OCI-LY7 (cell line): ENCODE data around the gene RBM19. TPM values are rescaled to one million over a fixed set of nuclear protein-coding genes. Genes with fewer than 3 reads are reported as not detected.

Experiments
- BruUV-seq: library from RNA; stranded (reverse); fragments of 400-500 nt; replicated peaks from 2 replicates; lab custom pipeline; 2021; lab: Mats Ljungman, UMichigan
- CTCF ChIA-PET: fragments of 300-600 bp; sonication (Branson Sonifier 250); formaldehyde crosslinking; loops from one replicate; lab custom pipeline; 2022; ENCODE audit warnings: antibody characterized with exemption; ENCODE audit not compliant: unreplicated experiment; lab: Charles Lee
- POLR2A ChIA-PET: fragments of 300-600 bp; sonication (Branson Sonifier 250); formaldehyde crosslinking; loops from one replicate; lab custom pipeline; 2022; ENCODE audit warnings: antibody characterized with exemption; lab: Charles Lee
- DNase-seq: peaks from one replicate; pipeline ENCODE4 v3.0.0-alpha.2; 2015; ENCODE audit warnings: low spot score
- H2AFZ ChIP-seq: fragments of 200-600 bp; sonication (generic), shearing (Covaris generic); 2 replicates; pipeline ENCODE4 v1.6.1; 2014; ENCODE audit warnings: mild to moderate bottlenecking, antibody characterized with exemption, low read length, moderate library complexity
- H3K27ac ChIP-seq: fragments of 200-600 bp; sonication (generic); 2 replicates; pipeline ENCODE4 v1.5.1; 2014; ENCODE audit warnings: mixed run types, low read depth, mild to moderate bottlenecking, moderate library complexity, low read length, inconsistent platforms; ENCODE audit not compliant: poor library complexity, severe bottlenecking
- H3K36me3 ChIP-seq: fragments of 200-600 bp; sonication (generic); 2 replicates; pipeline ENCODE4 v1.6.1; 2014; ENCODE audit warnings: mild to moderate bottlenecking, antibody characterized with exemption, low read length, moderate library complexity, mixed read lengths; ENCODE audit not compliant: insufficient read depth
- H3K4me1 ChIP-seq: fragments of 200-600 bp; sonication (generic); 2 replicates; pipeline ENCODE4 v1.5.1; 2014; ENCODE audit warnings: mild to moderate bottlenecking, low read length; ENCODE audit not compliant: insufficient read depth, poor library complexity, severe bottlenecking
- H3K4me2 ChIP-seq: fragments of 200-600 bp; sonication (generic); 2 replicates; pipeline ENCODE4 v1.6.1; 2014; ENCODE audit warnings: mild to moderate bottlenecking, low read length
- H3K4me3 ChIP-seq: fragments of 200-600 bp; sonication (generic); 2 replicates; pipeline ENCODE4 v1.5.1; 2014; ENCODE audit warnings: mild to moderate bottlenecking, low read depth, low read length; ENCODE audit not compliant: poor library complexity, severe bottlenecking
- H3K79me2 ChIP-seq: fragments of 200-600 bp; sonication (generic); 2 replicates; pipeline ENCODE4 v1.6.1; 2016; ENCODE audit warnings: low read depth, mild to moderate bottlenecking, low read length, moderate library complexity, mixed read lengths; ENCODE audit not compliant: insufficient read depth
- H3K9me2 ChIP-seq: fragments of 200-600 bp; sonication (generic); 2 replicates; pipeline ENCODE4 v1.6.1; 2016; ENCODE audit warnings: mild to moderate bottlenecking, low read length, mixed read lengths; ENCODE audit not compliant: insufficient read depth
- H3K9me3 ChIP-seq: fragments of 200-600 bp; sonication (generic); 2 replicates; pipeline ENCODE4 v1.6.1; 2014; ENCODE audit warnings: mild to moderate bottlenecking, mixed run types, low read length, mixed read lengths
- H4K20me1 ChIP-seq: fragments of 200-600 bp; sonication (generic); 2 replicates; pipeline ENCODE4 v1.6.1; 2014; ENCODE audit warnings: mild to moderate bottlenecking, antibody characterized with exemption, low read length, moderate library complexity, mixed read lengths; ENCODE audit not compliant: insufficient read depth
- CTCF ChIP-seq: fragments of 200-600 bp; sonication (generic); conservative IDR thresholded peaks from 2 replicates; pipeline ENCODE4 v1.5.1; 2014; ENCODE audit warnings: mild to moderate bottlenecking, antibody characterized with exemption, low read length, moderate library complexity, mixed read lengths
- EZH2phosphoT487 ChIP-seq: fragments of 200-600 bp; sonication (generic); IDR thresholded peaks from 2 replicates; pipeline ENCODE4 v1.6.1; 2018; ENCODE audit warnings: low read depth, borderline replicate concordance, mild to moderate bottlenecking, mixed run types, antibody characterized with exemption, low read length, moderate library complexity, mixed read lengths
- intact Hi-C: fragments of 100-400 bp; cut with micrococcal nuclease; formaldehyde crosslinking; loops from one replicate; pipeline ENCODE4 v1.10.0; 2022; ENCODE audit not compliant: unreplicated experiment
- total RNA-seq, 2 experiments: library from RNA; depleted of rRNA in 1 of 2; stranded (reverse); fragments of >200 nt in 1 of 2; shearing (Covaris generic) in 1 of 2; gene quantifications; 2 replicates each; pipeline ENCODE4 v1.2.3, GENCODE V29; 2014 to 2022

RBM19 gene
- total RNA-seq, 2 experiments from 2014 or later: 37.8 to 46.2 TPM

GRCh38 chr12:113909776-113910420 lies 56.2 kb downstream of the RBM19 start:
- H3K36me3 ChIP-seq: peaks cover 21% of the 10 kb centered on the region
- no peaks in the 10 kb centered on the region for H4K20me1 ChIP-seq
- ChIA-PET POLR2A (interaction anchor here (1.0 kb wide), 1 partner anchor 21 kb away, joined by 3 read pairs; no protein-coding TSS in a partner anchor), CTCF (no interaction called here)
- H3K4me3 ChIP-seq: no peak overlapping the region
- H3K27ac ChIP-seq: no peak overlapping the region
- BruUV-seq: no TSS peak
- no peaks in the 10 kb centered on the region for H3K9me3 ChIP-seq
- DNase-seq: no peak
- no peaks in the 10 kb centered on the region for H3K79me2 ChIP-seq
- H3K4me1 ChIP-seq: no peaks in the 10 kb centered on the region
- TF ChIP-seq CTCF: no peak
- no peak for TF ChIP-seq EZH2phosphoT487
- no peak overlapping the region for H3K4me2 ChIP-seq
- H2AFZ ChIP-seq: no peak overlapping the region
- no peaks in the 10 kb centered on the region for H3K9me2 ChIP-seq
- intact Hi-C loops: loop anchor here (5.0 kb wide), 1 partner anchor 448 kb away; no protein-coding TSS in a partner anchor

- CTCF ChIA-PET: no interaction called here
- no peak overlapping the region for H2AFZ ChIP-seq
- BruUV-seq: no TSS peak
- H3K27ac ChIP-seq: no peak overlapping the region
- no peak for DNase-seq
- H3K4me3 ChIP-seq: no peak overlapping the region
- POLR2A ChIA-PET: interaction anchor here (0.7 to 1.0 kb wide), 2 partner anchors 20 to 21 kb away, joined by 3 to 4 read pairs; no protein-coding TSS in a partner anchor
- no peaks in the 10 kb centered on the region for H3K79me2 ChIP-seq
- H4K20me1 ChIP-seq: no peaks in the 10 kb centered on the region
- TF ChIP-seq CTCF (no peak), EZH2phosphoT487 (no peak)
- H3K4me2 ChIP-seq: no peak overlapping the region
- no peaks in the 10 kb centered on the region for H3K9me2 ChIP-seq
- H3K36me3 ChIP-seq: peaks cover 33% of the 10 kb centered on the region
- no peaks in the 10 kb centered on the region for H3K4me1 ChIP-seq
- intact Hi-C loops: no loop called here
- no peaks in the 10 kb centered on the region for H3K9me3 ChIP-seq
Measured at GRCh38 chr12:113908584-113909100, 57.5 kb downstream of the RBM19 start.
